CD4-positive, CD25-positive, alpha-beta regulatory T cell (primary cell): Measurements from ENCODE around the gene PPP1R15A. TPM values are rescaled to one million over a fixed set of nuclear protein-coding genes. Genes with fewer than 3 reads are reported as not detected.
A peak's percentile ranks its signal among the peaks of the same experiment; 100 is the strongest.
"Not testable (repeated sequence)": the region's sequence is repeated elsewhere in the genome, so short reads cannot be mapped to it uniquely, and the experiment has no call there.

Source experiments
- ATAC-seq, 2 donors: fragments of 150-1000 bp; cut with Tn5 transposase; one replicate each; pipeline ENCODE4 v1.10.0; 2021; ENCODE audit warnings: low read depth in 2 of 2, moderate number of reproducible peaks in 2 of 2, moderate library complexity in 1 of 2
- DNase-seq, 3 donors: peaks; one replicate each; pipeline versions ENCODE4 v3.0.0 to v3.0.0-alpha.2; 2012 to 2022; ENCODE audit warnings: mixed read lengths in 1 of 3
- H3K27ac ChIP-seq: one replicate; pipeline ENCODE4 v1.7.0; 2013; ENCODE audit warnings: mild to moderate bottlenecking, low read length; ENCODE audit not compliant: insufficient read depth, poor library complexity, severe bottlenecking
- H3K27me3 ChIP-seq: one replicate; pipeline ENCODE4 v1.7.0; 2013; ENCODE audit warnings: low read length; ENCODE audit not compliant: control insufficient read depth, insufficient read depth
- H3K36me3 ChIP-seq: one replicate; pipeline ENCODE4 v1.7.0; 2013; ENCODE audit warnings: mild to moderate bottlenecking, low read length, moderate library complexity; ENCODE audit not compliant: control insufficient read depth, insufficient read depth
- H3K4me1 ChIP-seq: 2 replicates; pipeline ENCODE4 v1.7.0; 2013; ENCODE audit warnings: mild to moderate bottlenecking, low read length; ENCODE audit not compliant: insufficient read depth, control insufficient read depth, poor library complexity, severe bottlenecking
- H3K4me3 ChIP-seq: one replicate; pipeline ENCODE4 v1.7.0; 2013; ENCODE audit warnings: low read depth, mild to moderate bottlenecking, low read length, moderate library complexity
- H3K9me3 ChIP-seq, 2 experiments: 1 replicate in 1 of 2; 2 replicates in 1 of 2; pipeline ENCODE4 v1.7.0; 2013; ENCODE audit warnings: low read length in 2 of 2, mild to moderate bottlenecking in 1 of 2, moderate library complexity in 1 of 2; ENCODE audit not compliant: control insufficient read depth in 2 of 2
- H3K27ac Mint-ChIP-seq, 3 donors: one replicate each; pipeline ENCODE4 v1.8.0; 2020 to 2022; ENCODE audit warnings: mild to moderate bottlenecking in 3 of 3, mixed read lengths in 3 of 3, moderate library complexity in 2 of 3
- H3K27me3 Mint-ChIP-seq: one replicate; pipeline ENCODE4 v1.8.0; 2022; ENCODE audit warnings: mild to moderate bottlenecking, mixed read lengths
- H3K36me3 Mint-ChIP-seq: one replicate; pipeline ENCODE4 v1.8.0; 2020; ENCODE audit warnings: mixed read lengths
- H3K4me1 Mint-ChIP-seq, 4 donors: one replicate each; pipeline ENCODE4 v1.8.0; 2020 to 2022; ENCODE audit warnings: mixed read lengths in 4 of 4, mild to moderate bottlenecking in 1 of 4
- H3K4me3 Mint-ChIP-seq, 4 donors: one replicate each; pipeline ENCODE4 v1.8.0; 2020 to 2022; ENCODE audit warnings: mild to moderate bottlenecking in 4 of 4, mixed read lengths in 4 of 4, moderate library complexity in 3 of 4
- H3K9me3 Mint-ChIP-seq, 7 donors: one replicate each; pipeline ENCODE4 v1.8.0; 2020 to 2022; ENCODE audit warnings: mixed read lengths in 7 of 7, mild to moderate bottlenecking in 3 of 7, moderate library complexity in 2 of 7
- polyA plus RNA-seq, 4 donors: library from polyadenylated mRNA; unstranded; fragments of 300-500 nt; fragmentation: Illumina TruSeq; gene quantifications; one replicate each; pipeline ENCODE4 v1.2.3, GENCODE V29; 2021
- total RNA-seq: library from RNA; stranded (reverse); gene quantifications from one replicate; pipeline ENCODE4 v1.2.3, GENCODE V29; 2022

PPP1R15A gene
- total and polyA plus RNA-seq, 5 donors from 2014 or later, result 39.1 to 840 (median 52.8) TPM

DNA sequence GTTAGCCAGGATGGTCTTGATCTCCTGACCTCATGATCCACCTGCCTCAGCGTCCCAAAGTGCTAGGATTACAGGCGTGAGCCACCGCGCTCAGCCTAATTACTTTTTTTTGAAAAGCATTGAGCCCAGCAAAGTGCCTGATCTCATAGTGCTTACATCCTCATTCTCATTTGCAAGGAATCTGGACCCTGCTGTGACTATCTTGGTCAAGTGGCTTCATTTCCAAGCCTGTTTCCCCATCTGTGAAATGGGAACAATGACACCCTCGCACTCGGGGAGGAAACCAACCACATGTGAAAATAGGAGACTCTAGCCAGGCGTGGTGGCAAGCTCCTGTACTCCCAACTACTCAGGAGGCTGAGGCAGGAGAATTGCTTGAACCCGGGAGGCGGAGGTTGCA is 2.2 kb upstream of the PPP1R15A start:
- H3K27ac ChIP-seq, result no peak overlapping the region
- no peak overlapping the region for H3K4me3 ChIP-seq
- Mint-ChIP-seq H3K9me3 (peaks cover 0 to 2% (median 0%) of the 10 kb centered on the region in 7 donors), H3K36me3 (peaks cover 16% of the 10 kb centered on the region), H3K4me3 (peak overlapping the region in 1 of 4 donors; percentile 61), H3K27me3 (peaks cover 29% of the 10 kb centered on the region), H3K4me1 (peaks cover 0 to 29% (median 23%) of the 10 kb centered on the region in 4 donors), H3K27ac (peak overlapping the region in 1 of 3 donors; percentile 43)
- ATAC-seq (no peak), DNase-seq (no peak)
- peaks cover 16% of the 10 kb centered on the region for H3K36me3 ChIP-seq
- peaks cover 25% of the 10 kb centered on the region for H3K4me1 ChIP-seq
- no peaks in the 10 kb centered on the region for H3K9me3 ChIP-seq
- no peaks in the 10 kb centered on the region for H3K27me3 ChIP-seq

- DNase-seq, ATAC-seq, H3K27me3 ChIP-seq, H3K9me3 ChIP-seq, H3K9me3 Mint-ChIP-seq: not testable (repeated sequence)
- peaks cover 41% of the 10 kb centered on the region for H3K4me1 ChIP-seq
- Mint-ChIP-seq H3K36me3 (peaks cover 26% of the 10 kb centered on the region), H3K4me3 (peak overlapping the region; percentile 98 to 100 (median 99)), H3K27me3 (peaks cover 28% of the 10 kb centered on the region), H3K4me1 (peaks cover 6 to 43% (median 33%) of the 10 kb centered on the region in 4 donors), H3K27ac (peak overlapping the region; percentile 99 to 100 (median 100))
- peaks cover 26% of the 10 kb centered on the region for H3K36me3 ChIP-seq
- peak overlapping the region; percentile 100 for H3K27ac ChIP-seq
- H3K4me3 ChIP-seq, result peak overlapping the region; percentile 100
Observed at GRCh38 chr19:48871471-48872181, 595 bp upstream of the PPP1R15A start.

DNA sequence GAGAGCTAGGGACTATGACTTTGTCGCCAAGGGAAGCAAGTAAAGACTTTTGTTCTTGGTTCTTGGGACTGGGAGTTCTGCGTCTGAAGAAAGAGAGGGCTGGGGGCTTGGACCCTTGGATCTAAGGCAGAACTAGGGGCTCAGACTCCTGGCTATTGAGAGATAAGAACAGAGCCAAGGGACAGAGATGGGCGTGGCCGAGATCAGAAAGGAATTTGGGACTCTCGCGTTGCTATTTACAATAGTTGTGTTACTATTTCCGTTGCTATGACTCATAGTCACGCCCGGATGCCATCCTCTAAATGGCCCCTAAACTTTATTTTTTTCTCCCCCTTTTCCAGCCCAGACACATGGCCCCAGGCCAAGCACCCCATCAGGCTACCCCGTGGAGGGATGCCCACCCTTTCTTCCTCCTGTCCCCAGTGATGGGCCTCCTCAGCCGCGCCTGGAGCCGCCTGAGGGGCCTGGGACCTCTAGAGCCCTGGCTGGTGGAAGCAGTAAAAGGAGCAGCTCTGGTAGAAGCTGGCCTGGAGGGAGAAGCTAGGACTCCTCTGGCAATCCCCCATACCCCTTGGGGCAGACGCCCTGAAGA is 759 bp downstream of the PPP1R15A start:
- ATAC-seq (peak; percentile 38 to 43), DNase-seq (peak; percentile 74 to 89 (median 85))
- Mint-ChIP-seq H3K27me3 (peaks cover 28% of the 10 kb centered on the region), H3K4me1 (peaks cover 6 to 51% (median 37%) of the 10 kb centered on the region in 4 donors), H3K27ac (peak overlapping the region; percentile 99 to 100 (median 100)), H3K4me3 (peak overlapping the region; percentile 98 to 100 (median 99)), H3K36me3 (peaks cover 26% of the 10 kb centered on the region), H3K9me3 (peaks cover 0 to 2% (median 0%) of the 10 kb centered on the region in 7 donors)
- Histone ChIP-seq H3K4me1 (peaks cover 42% of the 10 kb centered on the region), H3K4me3 (peak overlapping the region; percentile 100), H3K27ac (peak overlapping the region; percentile 100), H3K27me3 (no peaks in the 10 kb centered on the region), H3K9me3 (no peaks in the 10 kb centered on the region), H3K36me3 (peaks cover 26% of the 10 kb centered on the region)

DNA sequence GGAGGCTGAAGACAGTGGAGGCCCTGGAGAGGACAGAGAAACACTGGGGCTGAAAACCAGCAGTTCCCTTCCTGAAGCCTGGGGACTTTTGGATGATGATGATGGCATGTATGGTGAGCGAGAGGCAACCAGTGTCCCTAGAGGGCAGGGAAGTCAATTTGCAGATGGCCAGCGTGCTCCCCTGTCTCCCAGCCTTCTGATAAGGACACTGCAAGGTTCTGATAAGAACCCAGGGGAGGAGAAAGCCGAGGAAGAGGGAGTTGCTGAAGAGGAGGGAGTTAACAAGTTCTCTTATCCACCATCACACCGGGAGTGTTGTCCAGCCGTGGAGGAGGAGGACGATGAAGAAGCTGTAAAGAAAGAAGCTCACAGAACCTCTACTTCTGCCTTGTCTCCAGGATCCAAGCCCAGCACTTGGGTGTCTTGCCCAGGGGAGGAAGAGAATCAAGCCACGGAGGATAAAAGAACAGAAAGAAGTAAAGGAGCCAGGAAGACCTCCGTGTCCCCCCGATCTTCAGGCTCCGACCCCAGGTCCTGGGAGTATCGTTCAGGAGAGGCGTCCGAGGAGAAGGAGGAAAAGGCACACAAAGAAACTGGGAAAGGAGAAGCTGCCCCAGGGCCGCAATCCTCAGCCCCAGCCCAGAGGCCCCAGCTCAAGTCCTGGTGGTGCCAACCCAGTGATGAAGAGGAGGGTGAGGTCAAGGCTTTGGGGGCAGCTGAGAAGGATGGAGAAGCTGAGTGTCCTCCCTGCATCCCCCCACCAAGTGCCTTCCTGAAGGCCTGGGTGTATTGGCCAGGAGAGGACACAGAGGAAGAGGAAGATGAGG is 1.5 kb downstream of the PPP1R15A start:
- peak in 1 of 3 donors; percentile 37 for DNase-seq
- peak overlapping the region; percentile 98 to 100 (median 99) for H3K4me3 Mint-ChIP-seq
- Histone ChIP-seq H3K9me3 (no peaks in the 10 kb centered on the region), H3K27me3 (no peaks in the 10 kb centered on the region), H3K27ac (peak overlapping the region; percentile 100), H3K36me3 (peaks cover 26% of the 10 kb centered on the region), H3K4me1 (peaks cover 42% of the 10 kb centered on the region), H3K4me3 (peak overlapping the region; percentile 100)
- ATAC-seq, result no peak
- H3K36me3 Mint-ChIP-seq, result peaks cover 30% of the 10 kb centered on the region
- H3K27ac Mint-ChIP-seq, result peak overlapping the region; percentile 99 to 100 (median 100)
- peaks cover 0 to 2% (median 0%) of the 10 kb centered on the region in 7 donors for H3K9me3 Mint-ChIP-seq
- H3K27me3 Mint-ChIP-seq, result peaks cover 24% of the 10 kb centered on the region
- peaks cover 8 to 54% (median 40%) of the 10 kb centered on the region in 4 donors for H3K4me1 Mint-ChIP-seq

DNA sequence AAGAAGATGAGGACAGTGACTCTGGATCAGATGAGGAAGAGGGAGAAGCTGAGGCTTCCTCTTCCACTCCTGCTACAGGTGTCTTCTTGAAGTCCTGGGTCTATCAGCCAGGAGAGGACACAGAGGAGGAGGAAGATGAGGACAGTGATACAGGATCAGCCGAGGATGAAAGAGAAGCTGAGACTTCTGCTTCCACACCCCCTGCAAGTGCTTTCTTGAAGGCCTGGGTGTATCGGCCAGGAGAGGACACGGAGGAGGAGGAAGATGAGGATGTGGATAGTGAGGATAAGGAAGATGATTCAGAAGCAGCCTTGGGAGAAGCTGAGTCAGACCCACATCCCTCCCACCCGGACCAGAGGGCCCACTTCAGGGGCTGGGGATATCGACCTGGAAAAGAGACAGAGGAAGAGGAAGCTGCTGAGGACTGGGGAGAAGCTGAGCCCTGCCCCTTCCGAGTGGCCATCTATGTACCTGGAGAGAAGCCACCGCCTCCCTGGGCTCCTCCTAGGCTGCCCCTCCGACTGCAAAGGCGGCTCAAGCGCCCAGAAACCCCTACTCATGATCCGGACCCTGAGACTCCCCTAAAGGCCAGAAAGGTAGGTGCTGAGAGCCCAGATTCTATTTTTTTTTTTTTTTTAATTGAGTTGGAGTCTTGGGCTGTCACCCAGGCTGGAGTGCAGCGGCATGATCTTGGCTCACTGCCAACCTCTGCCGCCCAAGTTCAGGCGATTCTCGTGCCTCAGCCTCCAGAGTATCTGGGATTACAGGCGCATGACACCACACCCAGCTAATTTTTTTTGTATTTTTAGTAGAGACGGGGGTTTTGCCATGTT is 2.3 kb downstream of the PPP1R15A start:
- Histone ChIP-seq H3K36me3 (peaks cover 26% of the 10 kb centered on the region), H3K4me3 (peak overlapping the region; percentile 100), H3K27me3 (no peaks in the 10 kb centered on the region), H3K27ac (peak overlapping the region; percentile 100), H3K4me1 (peaks cover 42% of the 10 kb centered on the region), H3K9me3 (no peaks in the 10 kb centered on the region)
- peak overlapping the region; percentile 98 to 100 (median 99) for H3K4me3 Mint-ChIP-seq
- no peak for ATAC-seq
- H3K4me1 Mint-ChIP-seq, result peaks cover 11 to 54% (median 42%) of the 10 kb centered on the region in 4 donors
- H3K27me3 Mint-ChIP-seq, result peaks cover 21% of the 10 kb centered on the region
- H3K9me3 Mint-ChIP-seq, result peaks cover 0 to 2% (median 0%) of the 10 kb centered on the region in 7 donors
- H3K36me3 Mint-ChIP-seq, result peaks cover 31% of the 10 kb centered on the region
- peak; percentile 22 to 40 (median 35) for DNase-seq
- H3K27ac Mint-ChIP-seq, result peak overlapping the region; percentile 99 to 100 (median 99)

DNA sequence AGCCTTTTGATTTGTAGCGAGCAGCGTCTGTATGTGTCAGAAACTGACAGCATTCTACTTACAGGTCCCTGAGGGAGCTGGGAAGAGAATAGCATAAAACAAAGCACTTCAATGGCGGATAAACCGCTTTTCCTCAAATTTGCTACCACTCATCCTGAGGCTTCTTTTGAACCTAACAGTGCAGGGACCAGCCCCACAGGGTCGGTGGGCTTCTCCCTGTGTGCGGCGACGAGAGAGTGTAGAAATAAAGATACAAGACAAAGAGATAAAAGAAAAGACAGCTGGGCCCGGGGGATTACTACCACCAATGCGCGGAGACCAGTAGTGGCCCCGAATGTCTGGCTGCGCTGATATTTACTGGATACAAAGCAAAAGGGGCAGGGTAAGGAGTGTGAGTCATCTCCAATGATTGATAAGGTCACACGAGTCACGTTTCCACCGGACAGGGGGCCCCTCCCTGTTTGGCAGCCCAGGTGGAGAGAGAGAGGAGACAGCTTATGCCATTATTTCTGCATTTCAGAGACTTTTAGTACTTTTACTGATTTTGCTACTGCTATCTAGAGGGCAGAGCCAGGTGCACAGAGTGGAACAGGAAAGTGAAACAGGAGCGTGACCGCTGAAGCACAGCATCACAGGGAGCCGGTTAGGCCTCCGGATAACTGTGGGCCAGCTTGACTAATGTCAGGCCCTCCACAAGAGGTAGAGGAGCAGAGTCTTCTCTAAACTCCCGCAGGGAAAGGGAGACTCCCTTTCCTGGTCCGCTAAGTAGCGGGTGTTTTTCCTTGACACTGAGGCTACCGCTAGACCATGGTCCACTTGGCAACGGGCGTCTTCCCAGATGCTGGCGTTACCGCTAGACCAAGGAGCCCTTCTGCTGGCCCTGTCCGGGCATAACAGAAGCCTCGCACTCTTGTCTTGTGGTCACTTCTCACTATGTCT is 4.1 kb downstream of the PPP1R15A start:
- H3K4me1 ChIP-seq, result peaks cover 42% of the 10 kb centered on the region
- H3K27ac ChIP-seq, result peak overlapping the region; percentile 100
- H3K36me3 ChIP-seq, result peaks cover 26% of the 10 kb centered on the region
- peaks cover 11 to 54% (median 42%) of the 10 kb centered on the region in 4 donors for H3K4me1 Mint-ChIP-seq
- peaks cover 21% of the 10 kb centered on the region for H3K27me3 Mint-ChIP-seq
- peak overlapping the region; percentile 100 for H3K4me3 ChIP-seq
- H3K4me3 Mint-ChIP-seq, result peak overlapping the region; percentile 35 to 99 (median 98)
- peak overlapping the region; percentile 97 to 100 (median 99) for H3K27ac Mint-ChIP-seq
- peak in 2 of 3 donors; percentile 52 to 72 for DNase-seq
- peaks cover 31% of the 10 kb centered on the region for H3K36me3 Mint-ChIP-seq
- H3K9me3 Mint-ChIP-seq, H3K9me3 ChIP-seq, H3K27me3 ChIP-seq, ATAC-seq: not testable (repeated sequence)
